GM21526 (cell line): ENCODE results near the gene GLIS1.

Experiments
- ATAC-seq: cut with Tn5 transposase; IDR thresholded peaks from one replicate; pipeline ENCODE4 v1.9.1; 2021; ENCODE audit warnings: moderate library complexity; ENCODE audit not compliant: unreplicated experiment, low FRiP score

The GLIS1 gene

GRCh38 chr1:53503433-53504217 is 235.3 kb downstream of the GLIS1 start:
- ATAC-seq, result no peak

- no peak for ATAC-seq
Observed at GRCh38 chr1:53502641-53503432, 236.1 kb downstream of the GLIS1 start.

GRCh38 chr1:53501065-53502005 is 237.6 kb downstream of the GLIS1 start:
- no peak for ATAC-seq

GRCh38 chr1:53500204-53501064 is 238.5 kb downstream of the GLIS1 start:
- no peak for ATAC-seq

GRCh38 chr1:53499257-53500203 is 239.4 kb downstream of the GLIS1 start:
- no peak for ATAC-seq

GRCh38 chr1:53498555-53499131 is 240.3 kb downstream of the GLIS1 start:
- ATAC-seq, result no peak

GRCh38 chr1:53495633-53496345 is 243.2 kb downstream of the GLIS1 start:
- ATAC-seq, result no peak

GRCh38 chr1:53490351-53490750 is 248.6 kb downstream of the GLIS1 start:
- no peak for ATAC-seq

- no peak for ATAC-seq
Observed at GRCh38 chr1:53486395-53487026, 252.5 kb downstream of the GLIS1 start.

GRCh38 chr1:53485478-53486394 is 253.2 kb downstream of the GLIS1 start:
- no peak for ATAC-seq

- no peak for ATAC-seq
Observed at GRCh38 chr1:53484705-53485477, 254.1 kb downstream of the GLIS1 start.

- ATAC-seq, result no peak
Observed at GRCh38 chr1:53483656-53484055, 255.3 kb downstream of the GLIS1 start.

- no peak for ATAC-seq
Observed at GRCh38 chr1:53483170-53483569, 255.8 kb downstream of the GLIS1 start.

GRCh38 chr1:53482441-53483153 is 256.4 kb downstream of the GLIS1 start:
- ATAC-seq, result no peak

- no peak for ATAC-seq
Observed at GRCh38 chr1:53481456-53481855, 257.5 kb downstream of the GLIS1 start.
